Stimulated activated naive CD8-positive, alpha-beta T cell treated with anti-CD3 and anti-CD28 coated beads, Interleukin-15, Interleukin-2, amounts not matched to agents 100 U/mL and 50 U/mL, for 24 hours (primary cell): ENCODE data around the gene ZNF891.

Source experiments
- ATAC-seq: fragments of 150-1000 bp; cut with Tn5 transposase; one replicate; pipeline ENCODE4 v1.10.0; 2021
- DNase-seq: peaks from one replicate; pipeline ENCODE4 v3.0.0; 2021

ZNF891 gene

GRCh38 chr12:133130038-133130807 is at the start of gene ZNF891, which contains the start of gene ZNF10:
ZNF891 (minus strand) TSS chr12:133130274; CDS start chr12:133121918, 8,356 bp downstream.
ZNF10 (plus strand) TSS chr12:133130627; CDS start chr12:133144493, 13,866 bp downstream.
- DNase-seq (peak; percentile 99), ATAC-seq (peak; percentile 97)

- ATAC-seq: no peak
- no peak for DNase-seq
Measured at GRCh38 chr12:133174901-133175300, 44.8 kb upstream of the ZNF891 start.

GRCh38 chr12:133172491-133172890 is 42.4 kb upstream of the ZNF891 start:
- no peak for ATAC-seq
- no peak for DNase-seq

- ATAC-seq: no peak
- DNase-seq: no peak
Measured at GRCh38 chr12:133165776-133166175, 35.7 kb upstream of the ZNF891 start.

GRCh38 chr12:133156125-133156690 is 26.1 kb upstream of the ZNF891 start:
- no peak for ATAC-seq
- DNase-seq: no peak

GRCh38 chr12:133145981-133146380 is 15.9 kb upstream of the ZNF891 start:
- ATAC-seq (no peak), DNase-seq (no peak)

- DNase-seq: no peak
- no peak for ATAC-seq
Measured at GRCh38 chr12:133135747-133136146, 5.7 kb upstream of the ZNF891 start.

- peak; percentile 53 for DNase-seq
- ATAC-seq: no peak
Measured at GRCh38 chr12:133130808-133131128, 694 bp upstream of the ZNF891 start.

GRCh38 chr12:133129368-133130037 is 571 bp downstream of the ZNF891 start:
- DNase-seq: no peak

GRCh38 chr12:133124674-133125073 is 5.4 kb downstream of the ZNF891 start:
- ATAC-seq: no peak
- DNase-seq: no peak

More at GRCh38 chr12:133129368-133130037, 571 bp downstream of the ZNF891 start:
- peak; percentile 8 for ATAC-seq

GRCh38 chr12:133120385-133121191 is 9.5 kb downstream of the ZNF891 start:
- ATAC-seq: no peak
- no peak for DNase-seq

- ATAC-seq (no peak), DNase-seq (no peak)
Measured at GRCh38 chr12:133108150-133108549, 21.9 kb downstream of the ZNF891 start.

GRCh38 chr12:133107121-133107520 is 23.0 kb downstream of the ZNF891 start:
- DNase-seq (no peak), ATAC-seq (no peak)

GRCh38 chr12:133106253-133106652 is 23.8 kb downstream of the ZNF891 start:
- ATAC-seq (no peak), DNase-seq (no peak)

GRCh38 chr12:133105620-133106019 is 24.5 kb downstream of the ZNF891 start:
- DNase-seq (no peak), ATAC-seq (no peak)

- ATAC-seq (no peak), DNase-seq (no peak)
Measured at GRCh38 chr12:133083345-133083744, 46.7 kb downstream of the ZNF891 start.

- DNase-seq: no peak
- ATAC-seq: no peak
Measured at GRCh38 chr12:133081159-133081780, 48.8 kb downstream of the ZNF891 start.

GRCh38 chr12:133080368-133081158 is 49.5 kb downstream of the ZNF891 start, which contains the start of gene ZNF140:
ZNF140 (plus strand) TSS chr12:133080923; CDS start chr12:133081321, 398 bp downstream.
- ATAC-seq: peak; percentile 87
- peak; percentile 95 for DNase-seq

- ATAC-seq: peak; percentile 87
- DNase-seq: peak; percentile 92
Measured at GRCh38 chr12:133080026-133080367, 50.1 kb downstream of the ZNF891 start.

GRCh38 chr12:133073836-133074235 is 56.2 kb downstream of the ZNF891 start:
- no peak for ATAC-seq

GRCh38 chr12:133063556-133063955 is 66.5 kb downstream of the ZNF891 start:
- no peak for DNase-seq
- no peak for ATAC-seq

More at GRCh38 chr12:133073836-133074235, 56.2 kb downstream of the ZNF891 start:
- no peak for DNase-seq
